NCI-H345 treated with DMSO at 0.1 percent for 48 hours (cell line): ENCODE results near the gene SUCLA2.

ENCODE experiments used
- DNase-seq: peaks from one replicate; lab custom pipeline; 2025; ENCODE audit not compliant: unreplicated experiment; lab: John Stamatoyannopoulos, UW

Gene SUCLA2

DNA sequence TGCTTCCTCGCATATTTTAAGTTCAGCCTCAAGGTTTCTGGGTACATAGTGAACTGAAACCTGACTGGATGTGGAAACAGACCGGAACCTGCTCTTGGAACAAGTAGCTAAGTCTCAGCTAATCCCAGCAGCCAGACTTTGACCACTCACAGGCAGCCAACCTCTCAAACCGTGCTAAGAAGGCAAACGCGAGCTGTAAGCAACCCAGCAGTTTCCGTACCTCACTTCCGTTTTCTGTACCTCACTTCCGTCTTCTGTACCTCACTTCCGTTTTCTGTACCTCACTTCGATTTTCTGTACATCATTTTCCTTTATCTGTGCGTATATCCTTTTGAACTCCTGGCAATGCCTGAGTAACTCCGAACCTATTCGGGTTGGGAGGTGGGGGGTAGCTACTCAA is 96.8 kb downstream of the SUCLA2 start:
- no peak for DNase-seq

GRCh38 chr13:47903836-47904235 is 97.2 kb downstream of the SUCLA2 start:
- no peak for DNase-seq

DNA sequence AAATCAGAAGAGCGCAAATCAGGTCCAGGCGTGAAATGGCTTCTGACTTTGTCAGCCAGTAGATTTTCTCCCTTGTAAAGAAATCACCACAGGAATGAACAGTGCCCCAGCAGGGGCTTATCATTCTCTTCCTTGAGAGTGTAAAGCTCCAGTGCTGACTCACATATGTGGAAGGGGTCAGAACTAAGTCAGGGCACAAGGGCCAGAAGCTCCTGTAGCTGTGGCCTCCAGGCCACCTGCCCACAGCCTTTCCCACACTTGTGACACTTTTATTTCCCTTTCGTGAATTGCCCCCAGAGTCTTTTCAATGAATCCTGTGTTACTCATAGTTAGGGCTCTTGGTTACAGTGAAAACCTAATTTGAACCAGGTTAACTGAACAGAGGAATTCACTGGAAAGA is 99.6 kb downstream of the SUCLA2 start:
- DNase-seq, result no peak

GRCh38 chr13:47898080-47898479 is 103.0 kb downstream of the SUCLA2 start:
- no peak for DNase-seq

DNA sequence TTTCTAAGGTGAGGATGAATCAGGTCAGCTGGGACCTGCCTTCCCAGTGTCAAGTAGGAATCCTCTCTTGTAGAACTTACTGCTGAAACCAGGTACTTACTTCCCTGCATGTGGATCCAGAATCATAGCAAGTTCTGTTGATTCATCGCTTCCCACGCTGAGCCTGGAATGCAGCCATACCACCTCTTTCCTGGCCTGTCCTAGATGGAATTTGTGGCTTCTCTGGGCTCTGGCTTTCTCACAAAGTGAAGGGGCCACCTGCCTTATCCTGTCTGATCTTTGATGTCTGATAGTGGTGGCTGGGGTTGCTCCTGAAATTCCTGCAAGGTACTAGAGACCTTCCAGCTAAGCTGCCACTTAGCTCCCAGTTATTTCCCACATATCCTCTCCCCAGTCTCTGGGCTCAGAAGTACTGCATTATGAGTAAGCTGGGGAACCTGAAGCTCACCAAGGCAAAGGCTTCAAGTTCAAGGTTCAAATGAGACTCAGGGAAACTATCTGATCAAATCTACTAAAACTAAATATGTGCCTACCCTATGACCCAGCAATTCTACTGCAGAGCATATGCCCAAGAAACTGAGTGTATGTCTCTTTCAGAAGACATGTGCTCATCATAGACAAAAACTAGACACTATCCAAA is 103.5 kb downstream of the SUCLA2 start:
- no peak for DNase-seq

GRCh38 chr13:47896546-47896945 is 104.5 kb downstream of the SUCLA2 start:
- no peak for DNase-seq

- DNase-seq, result no peak
Measured at GRCh38 chr13:47896111-47896510, 105.0 kb downstream of the SUCLA2 start.

DNA sequence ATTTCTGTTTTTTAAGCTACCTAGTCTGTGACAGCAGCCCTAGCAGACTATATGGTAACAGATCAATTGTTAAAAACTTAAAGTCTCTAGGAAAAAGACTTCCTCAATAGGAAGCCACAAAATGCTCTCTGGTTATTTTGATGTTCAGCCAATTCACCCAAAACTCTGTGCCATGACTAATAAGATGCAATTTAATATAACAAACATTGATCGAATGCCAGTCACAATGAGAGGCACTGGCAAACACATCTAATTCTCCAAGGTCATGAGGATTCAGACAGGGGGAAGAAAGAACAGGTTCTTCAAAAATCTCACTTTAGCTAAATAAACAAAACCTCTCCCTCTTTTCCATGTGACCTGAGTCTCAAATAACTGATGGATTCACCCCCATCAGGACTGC is 107.5 kb downstream of the SUCLA2 start:
- DNase-seq, result no peak
